HG02610 (cell line): Measurements from ENCODE around the gene PARVA.

Experiments used
- ATAC-seq: cut with Tn5 transposase; IDR thresholded peaks from one replicate; pipeline ENCODE4 v1.9.1; 2021; ENCODE audit warnings: mild to moderate bottlenecking, moderate library complexity; ENCODE audit not compliant: unreplicated experiment

Gene PARVA

DNA sequence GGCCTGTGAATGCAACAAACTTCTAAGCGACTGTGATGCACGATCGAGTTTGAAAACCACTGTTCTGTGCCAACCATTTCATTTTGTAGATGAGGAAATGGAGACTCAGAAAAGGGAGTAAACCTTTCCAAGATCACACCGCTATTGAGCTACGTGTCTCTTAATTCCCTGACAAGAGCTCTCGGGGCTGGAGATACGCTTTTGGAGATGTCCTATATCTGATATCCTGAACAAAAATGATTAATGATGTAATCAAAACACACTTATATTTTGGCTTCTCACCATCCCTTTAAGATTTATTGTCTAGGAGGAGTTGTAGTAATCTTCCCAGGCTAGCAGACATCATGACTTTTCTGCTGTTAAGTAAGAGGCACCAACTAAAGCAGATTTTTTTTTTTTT lies 1.7 kb upstream of the PARVA start:
- no peak for ATAC-seq

DNA sequence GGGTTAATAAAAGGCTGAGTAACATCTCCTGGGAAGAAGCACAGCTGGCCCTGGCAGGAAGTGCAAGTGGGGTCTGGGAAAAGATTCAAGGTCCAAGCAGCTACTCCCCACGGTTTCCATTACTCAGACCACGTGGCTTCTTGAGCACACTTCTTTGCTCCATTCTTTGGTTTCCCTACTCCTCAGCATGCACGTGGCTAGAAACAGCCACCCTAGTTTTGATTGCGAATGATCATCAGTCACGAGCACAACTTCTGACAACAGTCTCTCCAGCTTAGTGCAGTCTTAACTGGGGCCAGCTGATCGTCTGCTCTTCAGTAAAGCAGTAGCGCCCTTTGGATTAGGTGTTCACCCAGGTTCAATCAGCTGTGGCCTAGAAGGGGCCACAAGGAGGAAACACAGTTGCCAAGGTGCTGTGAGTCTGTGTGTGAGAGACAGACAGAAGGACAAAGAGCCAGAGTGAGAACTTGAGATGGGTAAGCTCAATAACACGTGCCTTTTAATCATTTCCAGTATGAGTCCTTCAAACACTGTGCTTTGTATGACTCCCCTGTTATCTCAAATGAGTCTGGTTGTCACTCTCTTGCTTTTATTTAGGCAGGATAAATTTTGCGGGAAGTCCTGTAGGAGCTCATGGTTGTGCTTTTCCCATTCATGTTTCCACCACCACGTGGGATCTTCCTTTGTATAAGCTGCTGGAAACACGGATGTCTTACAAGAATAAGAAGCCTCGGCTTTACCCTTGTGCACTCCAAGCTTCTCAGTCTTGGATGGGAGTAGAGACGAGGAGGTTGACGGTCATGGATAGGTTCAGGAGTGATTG lies 901 bp upstream of the PARVA start:
- ATAC-seq, result no peak

GRCh38 chr11:12377824-12378593 lies 638 bp downstream of the PARVA start:
- no peak for ATAC-seq

DNA sequence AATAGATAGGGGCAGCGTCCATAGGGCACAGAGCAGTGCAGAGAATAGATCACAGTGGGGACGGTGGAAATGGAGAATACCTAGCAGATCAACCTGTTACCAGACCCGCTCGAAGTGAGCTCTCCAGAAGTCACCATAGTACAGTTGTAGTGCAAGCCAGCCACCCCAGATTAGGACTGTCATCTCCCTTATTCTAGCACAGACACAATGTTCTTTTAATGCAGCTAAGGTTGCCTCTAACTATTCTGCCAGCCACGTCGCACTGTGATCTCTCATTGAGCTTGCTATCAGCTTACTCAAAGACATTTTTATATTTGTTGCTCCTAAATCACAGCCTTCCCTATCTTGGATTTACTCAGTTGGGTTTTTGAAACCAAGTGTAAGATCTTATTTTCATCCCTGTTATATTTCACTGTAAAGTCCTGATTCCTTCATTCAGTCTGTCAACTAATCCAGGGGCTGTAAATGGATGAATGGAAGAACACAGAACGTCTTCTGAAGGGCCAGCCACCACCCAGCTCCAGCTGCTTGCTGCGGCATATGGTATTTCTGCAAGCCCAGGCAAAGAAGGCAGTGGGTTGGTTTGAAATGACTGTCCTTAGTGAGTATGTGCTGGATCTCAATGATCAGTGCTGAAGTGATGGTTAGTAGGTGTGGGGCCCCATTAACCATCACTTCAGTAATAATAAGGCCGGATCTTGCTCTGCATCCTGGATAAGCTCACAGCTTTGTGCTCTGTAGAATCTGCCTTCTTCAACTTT lies 3.4 kb downstream of the PARVA start:
- ATAC-seq, result no peak

DNA sequence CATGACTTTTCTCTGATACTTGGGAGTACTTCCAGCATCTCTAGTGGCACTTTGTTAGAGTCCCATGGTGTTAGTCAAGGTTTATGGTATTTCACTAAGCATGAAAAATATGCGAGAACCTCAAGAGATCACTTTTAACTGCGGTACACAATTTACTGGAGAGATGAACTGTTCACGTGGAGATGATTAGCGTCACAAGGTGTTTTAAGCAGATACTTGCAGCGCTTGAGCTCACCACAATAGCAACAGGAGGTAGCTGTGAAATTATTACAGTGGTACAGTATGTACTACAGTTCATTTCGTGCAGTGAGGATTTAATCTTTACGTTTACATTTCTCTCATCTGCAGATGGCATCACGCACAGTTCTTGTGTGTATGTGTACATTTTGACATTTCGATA lies 4.5 kb downstream of the PARVA start:
- no peak for ATAC-seq

DNA sequence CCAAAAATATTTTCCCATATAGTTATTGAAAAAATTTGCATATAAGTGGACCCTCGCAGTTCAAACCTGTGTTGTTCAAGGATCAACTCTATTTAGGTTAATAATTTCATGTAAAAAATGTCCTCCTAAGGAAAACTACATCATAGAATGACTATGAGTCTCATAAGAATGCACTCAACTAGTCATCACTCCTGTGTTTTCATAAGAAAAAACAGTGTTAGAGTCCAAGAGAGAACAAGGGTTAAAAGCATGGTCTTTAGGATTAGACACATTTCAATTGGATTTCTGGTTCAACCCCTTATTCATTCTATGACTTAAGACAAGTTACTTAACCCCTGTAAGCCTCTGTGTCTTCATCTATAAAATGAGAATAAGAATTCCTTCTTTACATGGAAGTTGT lies 5.1 kb downstream of the PARVA start:
- no peak for ATAC-seq

- ATAC-seq, result no peak
Observed at GRCh38 chr11:12386309-12386708, 8.9 kb downstream of the PARVA start.

GRCh38 chr11:12386745-12387144 lies 9.4 kb downstream of the PARVA start:
- ATAC-seq, result no peak

GRCh38 chr11:12388173-12388572 lies 10.8 kb downstream of the PARVA start:
- no peak for ATAC-seq

- ATAC-seq, result no peak
Observed at GRCh38 chr11:12388939-12389670, 11.7 kb downstream of the PARVA start.

DNA sequence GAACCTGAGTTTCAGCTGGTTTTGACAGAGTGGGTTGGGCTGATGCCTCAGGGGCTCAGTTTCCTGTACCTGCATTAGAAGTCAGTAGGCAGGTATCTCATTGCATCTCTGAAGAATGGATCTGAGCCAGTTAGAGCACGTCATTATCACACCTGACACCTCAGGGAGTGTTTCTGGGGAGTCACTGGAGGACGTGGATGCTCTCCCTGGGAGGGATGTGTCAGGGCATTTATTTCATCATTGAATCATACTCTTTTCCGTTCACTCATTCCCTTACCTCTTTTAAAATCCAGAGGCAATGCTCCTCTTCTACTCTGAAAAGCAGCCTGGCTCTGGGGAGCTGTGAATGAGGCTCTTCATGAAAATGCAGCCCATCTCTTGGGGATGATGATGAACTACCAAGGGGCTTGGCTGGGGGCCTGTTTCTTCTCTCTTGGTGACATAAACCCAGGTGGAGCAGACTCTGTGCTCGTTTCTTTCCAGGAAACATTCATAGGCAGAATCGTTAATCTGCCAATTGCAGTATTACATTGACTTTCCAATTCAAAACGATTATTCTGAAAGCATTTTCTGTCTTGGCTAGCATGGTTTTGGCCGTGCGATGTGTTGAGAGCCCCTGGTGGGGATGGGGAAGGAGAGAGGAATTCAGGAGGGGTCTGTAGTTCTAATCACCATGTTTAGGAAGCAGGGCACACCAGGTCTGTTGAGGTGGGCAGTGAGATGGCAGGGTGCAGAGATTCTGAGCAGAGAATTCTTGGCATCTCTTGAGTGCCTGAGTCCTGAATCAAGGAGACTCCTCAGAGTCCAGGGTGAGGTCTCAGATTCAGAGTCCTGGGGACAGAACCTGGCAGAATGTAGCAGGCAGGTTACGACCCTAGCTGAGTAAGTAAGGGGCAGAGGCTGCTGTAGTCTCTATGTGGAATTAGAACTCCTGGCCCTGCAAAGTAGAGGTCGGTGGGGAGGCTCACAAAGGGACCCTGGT lies 12.6 kb downstream of the PARVA start:
- ATAC-seq, result no peak

GRCh38 chr11:12390687-12391110 lies 13.3 kb downstream of the PARVA start:
- no peak for ATAC-seq

GRCh38 chr11:12392672-12393071 lies 15.3 kb downstream of the PARVA start:
- ATAC-seq, result no peak

- no peak for ATAC-seq
Observed at GRCh38 chr11:12393691-12394090, 16.3 kb downstream of the PARVA start.

DNA sequence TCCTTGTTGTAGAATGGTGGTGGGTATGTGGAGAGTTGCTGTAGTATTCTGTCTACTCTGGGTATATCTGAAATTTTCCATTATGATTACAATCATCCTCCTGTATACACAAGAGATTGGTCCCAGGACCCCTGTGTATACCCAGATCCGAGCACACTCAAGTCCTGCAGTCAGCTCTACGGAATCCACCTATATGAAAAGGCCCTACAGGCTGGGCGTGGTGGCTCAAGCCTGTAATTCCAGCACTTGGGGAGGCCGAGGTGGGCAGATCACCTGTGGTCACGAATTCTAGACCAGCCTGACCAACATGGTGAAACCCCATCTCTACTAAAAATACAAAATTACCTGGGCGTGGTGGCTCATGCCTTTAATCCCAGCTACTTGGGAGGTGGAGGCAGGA lies 17.2 kb downstream of the PARVA start:
- ATAC-seq, result no peak

- no peak for ATAC-seq
Observed at GRCh38 chr11:12395333-12395732, 18.0 kb downstream of the PARVA start.

DNA sequence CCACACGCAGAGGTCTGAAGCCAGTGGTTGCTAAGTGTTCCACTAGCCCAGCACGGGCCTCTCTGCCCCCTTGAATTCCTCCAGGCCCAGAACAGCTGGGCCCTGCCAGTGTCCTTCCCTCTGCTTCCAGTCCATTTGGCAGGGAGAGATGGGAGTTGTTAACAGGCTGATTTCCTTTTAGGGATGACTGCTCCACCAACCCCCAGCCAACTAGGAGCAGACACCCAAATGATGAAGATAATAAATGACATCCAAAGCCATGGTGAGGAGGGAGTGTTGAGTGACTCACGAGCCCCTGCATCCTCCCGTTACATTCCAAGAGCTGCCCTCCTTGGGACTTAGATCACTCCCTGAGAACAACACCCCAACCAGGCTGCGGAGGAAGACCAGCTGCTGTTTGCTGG lies 20.6 kb downstream of the PARVA start:
- no peak for ATAC-seq

- ATAC-seq, result no peak
Observed at GRCh38 chr11:12399355-12399754, 22.0 kb downstream of the PARVA start.

DNA sequence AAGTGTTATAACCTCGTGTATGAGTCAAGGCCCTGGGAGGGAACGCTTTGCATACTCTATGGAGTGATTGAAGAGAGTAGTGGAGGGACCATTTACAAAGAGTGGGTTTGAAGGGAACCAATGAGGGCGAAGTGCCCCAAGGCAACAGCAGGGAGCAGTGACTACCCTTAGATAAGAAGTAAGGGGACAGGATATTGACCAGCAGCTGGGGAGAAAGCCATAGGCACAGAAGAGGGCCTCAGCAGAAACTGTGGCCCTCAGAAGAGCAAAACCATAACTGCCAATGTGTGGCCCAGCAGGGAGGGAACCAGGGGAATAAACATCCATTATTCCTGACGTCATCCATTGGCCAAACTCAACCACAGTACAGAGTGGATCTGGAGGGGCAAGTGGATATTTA lies 24.7 kb downstream of the PARVA start:
- ATAC-seq, result no peak

GRCh38 chr11:12402691-12403120 lies 25.3 kb downstream of the PARVA start:
- no peak for ATAC-seq
